Dermis blood vessel endothelial cell (primary cell): ENCODE results near the gene ZNF740. TPM values are rescaled to one million over a fixed set of nuclear protein-coding genes. Genes with fewer than 3 reads are reported as not detected.
"Not testable (repeated sequence)": the region's sequence is repeated elsewhere in the genome, so short reads cannot be mapped to it uniquely, and the experiment has no call there.

ENCODE experiments used
- DNase-seq: peaks from one replicate; pipeline ENCODE4 v3.0.0; 2010
- total RNA-seq: library from RNA; depleted of rRNA; stranded (reverse); fragments of >200 nt; gene quantifications from 2 replicates; pipeline ENCODE4 v1.2.3, GENCODE V29; 2014

ZNF740 gene
- total RNA-seq, 1 donor from 2014 or later, result 14.5 TPM

DNA sequence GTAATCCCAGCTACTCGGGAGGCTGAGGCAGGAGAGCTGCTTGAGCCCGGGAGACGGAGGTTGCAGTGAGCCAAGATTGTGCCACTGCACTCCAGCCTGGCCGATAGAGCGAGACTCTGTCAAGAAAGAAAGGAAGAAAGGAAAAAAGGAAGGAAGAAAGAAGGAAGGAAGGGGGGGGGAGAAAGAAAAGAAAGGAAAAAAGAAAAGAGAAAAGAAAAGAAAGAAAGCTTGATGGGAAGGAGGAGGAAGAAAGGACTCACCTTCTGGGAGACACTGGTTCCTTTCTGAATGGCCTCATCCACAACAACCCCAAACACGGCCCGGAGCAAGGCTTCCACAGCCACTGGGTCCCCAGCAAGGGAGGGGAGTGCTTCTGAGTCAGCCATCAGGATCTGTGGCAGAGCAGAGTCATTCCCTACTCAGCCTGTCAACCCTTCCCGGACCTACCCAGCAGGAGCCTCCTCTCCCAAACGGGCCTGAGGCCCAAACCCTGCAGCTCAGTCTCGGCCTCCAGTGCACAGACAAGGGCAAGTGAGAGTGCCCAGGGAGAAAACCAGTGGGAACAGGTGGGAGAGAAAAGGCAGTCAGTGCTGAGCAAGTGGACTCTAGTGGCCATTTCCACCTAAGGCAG is 7.3 kb upstream of the ZNF740 start:
- no peak for DNase-seq

DNA sequence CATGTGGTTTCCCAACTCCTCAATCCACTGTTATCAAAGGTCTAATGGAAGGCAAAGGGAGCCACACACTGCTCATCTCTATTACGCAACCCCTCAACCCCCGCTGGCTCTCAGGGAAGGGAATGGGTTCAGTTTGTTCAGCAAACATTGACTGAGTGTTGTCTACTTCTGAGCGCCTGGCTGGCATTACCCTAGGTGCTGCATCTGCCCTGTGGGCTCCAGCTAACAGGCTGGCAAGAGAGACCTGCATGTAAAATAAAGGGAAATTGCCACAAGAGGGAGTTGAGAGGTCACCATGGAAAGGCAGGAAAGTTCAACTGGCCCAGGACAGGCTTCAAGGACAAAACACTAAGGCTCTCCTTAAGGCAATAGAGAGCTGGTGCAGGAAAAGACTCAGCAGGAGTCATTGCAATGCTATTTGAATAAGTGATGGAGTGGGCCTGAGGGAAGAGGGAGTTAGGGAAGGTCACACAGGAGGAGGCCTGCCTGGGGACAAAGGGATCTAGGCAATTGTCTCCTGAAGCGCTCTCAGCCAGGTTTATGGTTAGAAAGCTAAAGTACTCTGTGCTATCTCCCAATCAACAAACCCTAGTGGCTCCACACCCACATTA is 5.5 kb upstream of the ZNF740 start:
- DNase-seq, result peak; percentile 46

DNA sequence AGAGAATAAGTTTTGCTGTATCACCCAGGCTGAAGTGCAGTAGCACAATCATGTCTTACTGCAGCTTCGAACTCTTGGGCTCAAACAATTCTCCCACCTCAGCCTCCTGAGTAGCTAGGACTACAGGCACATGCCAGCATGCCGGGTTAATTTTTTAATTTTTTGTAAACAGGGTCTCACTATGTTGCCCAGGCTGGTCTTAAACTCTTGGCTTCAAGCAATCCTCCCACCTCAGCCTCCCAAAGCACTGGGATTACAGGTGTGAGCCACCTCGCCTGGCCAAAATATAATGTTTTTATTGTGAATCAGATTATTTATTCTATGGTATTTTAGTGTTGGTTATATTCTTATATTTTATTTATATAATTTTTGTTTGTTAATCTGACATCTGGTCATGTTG is 3.8 kb upstream of the ZNF740 start:
- no peak for DNase-seq

DNA sequence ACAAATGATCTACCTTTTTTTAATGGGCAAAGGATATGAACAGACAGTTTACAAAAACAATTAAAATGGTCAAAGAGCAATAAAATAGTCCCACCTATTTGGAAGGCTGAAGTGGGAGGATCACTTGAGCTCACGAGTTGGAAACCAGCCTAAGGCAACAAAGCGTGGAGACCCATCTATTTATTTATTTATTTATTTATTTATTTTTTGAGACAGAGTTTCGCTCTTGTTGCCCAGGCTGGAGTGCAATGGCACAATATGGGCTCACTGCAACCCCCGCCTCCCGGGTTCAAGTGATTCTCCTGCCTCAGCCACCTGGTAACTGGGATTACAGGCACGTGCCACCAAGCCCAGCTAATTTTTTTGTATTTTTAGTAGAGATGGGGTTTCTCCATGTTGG is 3.1 kb upstream of the ZNF740 start:
- not testable (repeated sequence) for DNase-seq

DNA sequence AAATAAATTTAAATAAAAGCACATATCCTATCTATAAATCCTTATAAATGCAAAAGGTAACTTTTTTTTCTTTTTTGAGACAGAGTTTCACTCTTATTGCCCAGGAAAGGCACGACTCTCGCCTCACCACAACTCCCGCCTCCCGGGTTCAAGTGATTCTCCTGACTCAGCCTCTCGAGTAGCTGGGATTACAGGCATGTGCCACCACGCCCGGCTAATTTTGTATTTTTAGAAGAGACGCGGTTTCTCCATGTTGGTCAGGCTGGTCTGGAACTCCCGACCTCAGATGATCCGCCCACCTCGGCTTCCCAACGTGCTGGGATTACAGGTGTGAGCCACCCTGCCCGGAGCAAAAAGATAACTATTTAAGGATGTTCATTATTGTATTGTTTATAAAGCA is 1.7 kb upstream of the ZNF740 start:
- not testable (repeated sequence) for DNase-seq

DNA sequence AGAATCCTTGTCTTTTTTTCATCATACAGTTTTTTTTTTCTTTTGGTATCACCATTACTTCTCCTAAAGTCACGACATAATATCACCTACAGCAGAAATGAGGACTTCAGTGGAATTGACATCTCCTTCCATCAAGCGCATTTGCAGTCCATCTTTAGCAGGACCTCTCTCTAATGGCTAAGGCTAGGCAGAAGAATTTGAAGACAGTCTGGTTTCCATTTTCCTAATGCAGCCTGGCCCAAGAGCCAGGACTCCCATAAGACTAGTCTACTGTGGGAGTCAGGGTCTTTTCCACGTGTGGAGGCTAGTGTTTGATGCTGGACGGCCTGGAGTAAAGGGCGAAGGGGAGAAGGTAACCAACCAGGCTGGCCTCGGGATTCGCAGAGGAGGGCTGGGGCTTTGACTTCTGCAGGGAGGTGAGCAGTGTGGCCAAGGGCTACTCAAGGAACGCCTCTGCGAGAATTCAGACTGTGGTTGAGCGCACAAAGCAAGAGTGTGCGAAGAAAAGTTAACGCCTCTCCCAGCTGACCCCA is 769 bp upstream of the ZNF740 start:
- no peak for DNase-seq

DNA sequence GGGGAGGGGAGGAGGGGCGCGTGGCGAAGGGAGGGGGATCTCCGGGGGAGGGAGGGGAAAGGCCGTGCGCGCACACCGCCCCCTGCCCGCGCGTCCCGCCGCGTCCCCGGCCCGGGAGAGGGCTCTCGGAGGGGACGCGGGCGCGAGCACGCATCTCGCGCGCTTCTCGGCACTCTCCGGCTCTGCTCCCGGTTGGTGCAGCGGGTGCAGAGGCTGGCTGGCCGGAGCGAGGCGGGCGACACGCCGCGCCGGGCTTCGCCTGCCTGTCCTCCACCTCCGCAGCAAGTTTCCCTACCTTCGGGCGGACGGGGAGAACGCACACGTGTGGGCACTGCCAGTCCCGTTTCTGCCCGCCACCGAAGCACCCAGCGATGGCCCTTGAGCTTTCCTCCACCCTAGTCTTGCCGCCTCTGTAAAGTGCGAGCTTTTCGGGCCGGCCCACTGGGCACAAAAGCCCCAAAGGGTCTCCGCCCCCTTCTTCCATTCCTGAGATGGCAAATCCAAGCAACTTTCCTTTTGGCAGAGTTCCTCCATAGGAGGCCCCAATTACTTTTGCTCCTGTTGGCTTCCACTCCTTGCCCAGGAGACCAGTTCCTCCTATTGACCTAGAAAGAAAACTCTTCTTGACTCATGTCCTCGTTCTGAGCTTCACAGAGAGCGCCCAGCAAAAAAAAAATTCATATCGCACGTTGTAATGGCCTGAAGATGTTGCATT is 566 bp downstream of the ZNF740 start:
- peak; percentile 86 for DNase-seq

DNA sequence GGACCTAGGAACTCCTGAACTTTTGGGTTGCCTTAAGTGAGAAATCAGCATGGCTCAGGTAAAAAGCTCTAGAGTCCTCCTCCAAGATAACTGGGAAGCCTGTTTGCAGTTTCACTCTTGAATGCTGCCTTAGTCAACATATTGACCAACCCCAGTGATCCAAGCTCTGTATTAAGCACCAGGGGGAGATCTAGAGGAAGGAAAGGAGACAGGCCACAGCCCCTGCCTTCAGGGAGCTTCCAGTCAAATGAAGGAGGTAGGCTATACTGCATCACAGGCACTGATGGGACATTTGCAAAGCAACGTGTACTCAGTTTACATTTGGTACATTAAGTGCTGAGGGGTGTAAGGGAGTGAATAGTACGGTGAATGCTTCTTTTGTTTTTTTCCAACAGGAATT is 1.4 kb downstream of the ZNF740 start:
- no peak for DNase-seq

DNA sequence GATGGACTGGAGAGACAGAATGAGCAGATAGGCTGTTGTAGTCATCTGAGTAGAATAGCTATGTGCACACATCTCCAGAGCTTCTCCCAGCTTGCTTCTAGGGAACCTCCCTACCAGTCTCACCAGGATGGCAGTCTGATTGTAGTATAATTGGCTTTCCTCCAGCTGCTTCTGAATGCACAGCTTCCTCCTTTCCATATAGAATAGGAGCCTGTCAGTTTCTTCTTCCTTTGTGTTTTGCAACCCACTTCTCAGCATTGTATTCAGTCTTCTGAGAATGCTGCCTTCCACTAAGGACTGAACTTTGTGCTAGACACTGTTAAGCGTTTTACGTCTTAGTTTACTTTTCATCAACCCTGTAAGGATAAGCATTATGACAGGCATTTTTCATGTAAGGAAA is 2.4 kb downstream of the ZNF740 start:
- DNase-seq, result peak; percentile 27

DNA sequence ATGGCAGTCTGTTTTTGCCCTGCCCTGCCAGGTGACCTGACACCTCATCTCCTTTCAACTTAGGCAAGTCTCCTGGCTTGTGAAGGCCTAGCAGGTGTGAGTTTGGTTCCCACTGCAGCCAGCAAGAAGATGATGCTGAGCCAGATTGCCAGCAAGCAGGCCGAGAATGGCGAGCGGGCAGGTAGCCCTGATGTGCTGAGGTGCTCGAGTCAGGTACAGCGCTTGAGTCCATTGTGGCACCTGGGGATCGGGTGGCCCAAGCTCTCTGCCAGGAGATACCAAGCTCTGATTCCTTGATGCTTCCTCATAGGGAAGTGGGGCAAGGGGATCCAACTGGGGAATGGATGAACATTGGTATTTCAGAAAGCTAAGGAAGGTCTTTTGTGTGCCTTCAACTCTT is 4.3 kb downstream of the ZNF740 start:
- DNase-seq, result no peak

DNA sequence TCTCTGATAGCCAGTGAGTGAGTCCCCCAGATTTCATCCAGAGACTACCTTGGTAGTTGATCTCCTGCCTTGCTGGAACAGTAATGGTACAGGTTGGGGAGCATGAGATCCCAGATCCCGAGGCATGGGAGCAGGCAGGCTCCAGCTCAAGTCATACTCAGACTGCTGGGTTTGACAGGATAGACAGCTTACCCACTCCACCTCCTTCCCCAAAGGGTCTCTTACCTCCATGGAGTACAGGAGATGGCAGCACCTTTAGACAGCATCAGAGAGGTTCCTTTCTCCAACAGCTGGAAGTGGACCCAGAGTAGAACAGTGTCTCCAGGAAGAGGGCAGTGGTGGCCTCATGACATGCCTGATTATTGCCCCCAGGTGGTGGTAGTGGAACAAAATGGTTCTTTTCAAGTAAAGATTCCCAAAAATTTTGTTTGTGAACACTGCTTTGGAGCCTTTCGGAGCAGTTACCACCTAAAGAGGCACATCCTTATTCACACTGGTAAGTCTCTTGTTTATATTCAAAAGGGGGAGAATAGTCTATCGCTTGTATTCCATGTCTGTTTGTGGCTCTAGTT is 5.1 kb downstream of the ZNF740 start:
- DNase-seq, result no peak

DNA sequence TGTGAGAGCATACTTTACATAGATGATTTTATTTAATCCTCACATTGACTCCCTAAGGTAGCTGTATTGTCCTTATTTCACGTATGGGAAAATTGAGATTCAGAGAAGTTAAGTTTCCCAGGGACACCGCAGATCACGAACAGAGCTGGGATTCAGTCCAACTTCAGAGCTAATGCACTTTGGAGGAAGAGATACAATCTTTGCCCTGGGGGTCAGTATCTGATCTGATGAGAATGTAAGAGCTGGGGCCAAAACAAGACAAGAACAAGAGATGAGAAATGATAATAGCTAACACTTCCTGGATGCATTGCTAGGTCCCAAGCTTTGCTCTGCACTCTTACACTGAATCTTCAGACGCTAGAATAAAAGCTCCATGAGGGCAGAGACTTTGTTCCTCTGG is 6.2 kb downstream of the ZNF740 start:
- DNase-seq, result no peak

DNA sequence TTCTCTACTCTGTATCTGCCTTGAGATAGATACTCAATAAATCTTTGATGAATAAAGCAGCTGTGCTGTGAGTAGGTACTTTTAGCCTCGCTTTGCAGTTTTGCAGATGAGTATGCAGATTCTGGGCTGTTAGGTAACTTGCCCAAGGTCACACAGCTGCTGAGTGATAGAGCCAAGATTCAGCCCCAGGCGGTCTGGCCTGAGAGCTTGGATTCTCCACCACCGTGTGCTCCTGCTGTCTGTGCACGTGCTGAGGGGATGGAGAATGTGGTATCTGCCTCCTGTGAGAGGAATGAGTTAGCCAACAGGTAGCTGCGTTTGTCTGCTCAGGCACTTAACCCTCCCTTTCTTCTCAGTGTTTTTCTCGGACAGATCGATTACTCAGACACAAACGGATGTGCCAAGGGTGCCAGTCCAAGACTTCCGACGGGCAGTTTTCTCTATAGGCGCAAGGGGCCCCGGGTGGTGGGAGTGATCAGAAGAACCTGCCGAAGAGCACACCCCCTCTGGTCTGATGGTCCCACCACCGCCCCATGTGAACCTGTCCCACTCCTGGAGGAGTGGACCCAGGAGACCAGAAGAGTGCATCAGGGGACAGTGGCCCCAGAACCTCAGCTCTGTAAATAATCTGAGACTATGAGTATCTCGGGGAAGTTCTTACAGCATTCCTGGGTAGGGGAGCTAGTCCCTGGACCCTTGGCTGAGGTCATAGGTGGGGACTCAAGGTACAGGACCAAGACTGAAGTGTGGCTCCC is 6.8 kb downstream of the ZNF740 start:
- DNase-seq, result no peak

DNA sequence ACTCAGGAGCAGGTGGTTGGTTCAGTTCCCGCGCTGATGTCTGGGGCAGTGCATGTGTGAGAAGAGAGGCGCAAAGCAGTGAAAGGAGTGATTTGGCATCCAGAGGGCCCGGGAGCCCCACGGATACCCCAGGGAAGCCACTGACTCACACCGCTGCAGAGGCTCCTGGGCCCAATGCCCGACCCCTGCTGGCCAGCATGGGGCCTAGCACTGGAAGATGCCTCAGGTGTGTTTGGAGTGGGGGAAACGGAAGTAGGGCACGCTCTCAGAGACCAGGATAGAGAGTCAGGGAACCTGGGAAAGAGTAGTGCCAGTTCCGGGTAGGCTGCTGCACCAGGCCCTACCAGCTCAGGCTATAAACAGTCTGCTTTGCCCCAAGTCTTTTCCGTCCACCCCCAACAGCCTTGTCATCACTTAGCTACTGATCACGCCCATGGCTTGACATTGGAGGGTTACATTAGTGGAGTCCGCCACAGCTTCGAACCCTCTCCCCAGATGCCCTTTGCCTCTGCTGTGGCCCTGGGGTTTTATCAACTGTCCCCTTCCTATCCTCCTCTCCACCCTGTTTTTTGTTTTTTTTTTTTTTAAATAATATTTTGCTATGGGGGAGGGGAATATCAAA is 9.7 kb downstream of the ZNF740 start:
- peak; percentile 69 for DNase-seq

DNA sequence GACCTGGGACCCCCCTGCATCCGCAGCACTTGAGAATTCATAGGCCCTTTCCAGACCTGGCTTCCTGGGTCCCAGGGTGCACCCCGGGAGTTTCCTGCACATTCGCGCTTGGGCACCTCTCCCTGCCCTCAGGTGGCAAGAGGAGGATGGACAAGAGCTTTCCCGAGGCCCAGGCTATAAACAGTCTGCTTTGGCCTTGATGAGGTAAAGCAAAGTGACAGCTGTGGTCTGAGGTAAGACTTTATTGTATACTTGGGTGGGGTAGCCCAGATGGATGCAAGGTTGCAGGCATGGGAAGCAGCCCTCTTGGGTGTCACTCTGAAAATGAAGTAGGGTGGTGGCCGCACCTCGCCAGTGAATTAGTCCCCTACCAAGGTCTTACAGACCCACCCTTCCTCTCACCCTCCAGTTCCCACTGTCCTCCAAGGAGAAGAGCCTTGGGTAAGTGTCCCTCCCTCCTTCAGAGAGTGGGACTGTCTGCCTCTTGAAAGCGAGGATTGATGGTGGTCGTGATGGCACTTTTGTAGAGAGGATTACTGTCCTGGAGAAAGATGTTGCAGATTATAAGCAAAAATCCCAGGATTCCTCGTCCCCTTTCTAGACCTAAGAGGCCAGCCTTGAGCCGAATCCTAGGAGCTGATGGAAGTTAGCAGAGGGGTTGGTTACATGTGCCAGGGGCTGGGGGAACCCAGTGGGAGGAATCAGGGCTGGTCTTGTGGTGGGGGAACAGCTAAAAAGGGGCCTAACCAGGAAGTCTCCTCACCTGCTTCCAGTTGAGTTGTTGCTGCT is 10.8 kb downstream of the ZNF740 start:
- DNase-seq, result no peak

DNA sequence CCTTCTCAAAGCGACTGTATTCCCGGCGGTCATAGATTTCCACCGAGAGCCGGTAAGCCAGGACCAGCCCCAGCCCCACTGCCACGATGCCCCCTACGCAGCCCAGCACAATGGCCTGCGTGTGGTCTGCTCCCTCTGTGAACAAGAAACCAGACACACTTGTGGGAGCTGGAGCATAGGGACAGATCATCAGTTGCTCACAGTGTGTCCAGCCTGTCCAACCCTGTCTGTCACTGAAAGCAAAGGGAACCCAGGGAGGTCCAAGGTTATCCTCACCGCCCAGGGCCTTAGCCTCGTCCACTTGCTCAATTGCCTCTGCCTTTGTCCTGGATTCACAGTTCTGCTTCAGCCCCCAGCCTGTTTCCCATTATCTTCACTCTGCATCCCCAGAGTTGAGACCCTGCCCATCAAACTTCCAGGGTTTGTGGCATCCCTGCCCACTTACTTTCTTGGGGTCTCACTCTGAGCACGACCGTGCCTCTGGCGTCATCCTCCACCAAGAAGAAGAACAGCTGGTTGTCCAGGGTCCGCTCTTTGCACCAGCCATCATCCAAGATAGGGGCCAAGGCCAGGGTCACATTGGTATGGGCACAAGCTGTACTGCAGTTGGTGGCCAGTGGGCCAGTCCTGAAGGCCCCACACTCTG is 11.5 kb downstream of the ZNF740 start:
- DNase-seq, result no peak

DNA sequence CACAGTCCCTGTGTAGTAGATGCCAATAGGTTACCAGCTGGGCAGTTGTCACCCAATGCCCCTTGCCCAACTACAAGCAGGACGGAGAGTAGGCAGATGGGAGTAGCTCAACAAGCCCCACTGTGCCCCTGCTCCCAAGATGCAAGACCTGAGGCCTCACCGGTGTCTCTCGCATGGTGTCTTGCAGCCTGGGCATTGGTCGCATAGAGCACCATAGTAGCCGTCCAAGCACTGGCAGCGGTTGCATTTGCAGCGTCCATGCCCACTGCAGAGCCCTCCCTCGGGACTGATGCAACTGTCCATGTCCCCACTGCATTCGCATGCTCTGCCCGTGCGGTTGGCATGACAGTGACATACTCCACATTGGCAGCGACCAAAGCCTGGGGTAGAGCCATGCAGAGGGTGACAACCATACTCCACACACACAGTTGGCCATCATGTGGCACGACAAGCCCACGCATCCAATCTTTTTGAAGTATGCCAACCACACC is 12.1 kb downstream of the ZNF740 start:
- DNase-seq, result no peak

DNA sequence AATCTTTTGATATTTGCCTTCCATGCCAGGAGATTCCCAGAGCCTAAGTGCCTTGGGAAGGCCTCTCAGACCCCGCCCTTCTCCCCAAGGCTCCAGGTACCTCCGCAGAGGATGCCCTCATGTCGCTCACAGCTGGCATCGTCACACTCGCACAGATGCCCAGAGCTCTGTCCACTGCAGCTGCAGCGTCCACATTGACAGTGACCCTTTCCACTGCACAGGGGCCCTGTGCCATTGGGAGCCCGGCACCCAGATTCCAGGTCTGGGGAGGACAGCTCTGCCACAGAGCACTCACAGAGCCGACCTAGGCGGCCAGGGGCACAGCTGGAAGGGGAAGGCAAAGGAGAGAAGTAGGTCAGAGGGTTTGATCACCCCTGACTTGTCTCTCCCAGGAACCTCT is 12.5 kb downstream of the ZNF740 start:
- DNase-seq, result no peak

DNA sequence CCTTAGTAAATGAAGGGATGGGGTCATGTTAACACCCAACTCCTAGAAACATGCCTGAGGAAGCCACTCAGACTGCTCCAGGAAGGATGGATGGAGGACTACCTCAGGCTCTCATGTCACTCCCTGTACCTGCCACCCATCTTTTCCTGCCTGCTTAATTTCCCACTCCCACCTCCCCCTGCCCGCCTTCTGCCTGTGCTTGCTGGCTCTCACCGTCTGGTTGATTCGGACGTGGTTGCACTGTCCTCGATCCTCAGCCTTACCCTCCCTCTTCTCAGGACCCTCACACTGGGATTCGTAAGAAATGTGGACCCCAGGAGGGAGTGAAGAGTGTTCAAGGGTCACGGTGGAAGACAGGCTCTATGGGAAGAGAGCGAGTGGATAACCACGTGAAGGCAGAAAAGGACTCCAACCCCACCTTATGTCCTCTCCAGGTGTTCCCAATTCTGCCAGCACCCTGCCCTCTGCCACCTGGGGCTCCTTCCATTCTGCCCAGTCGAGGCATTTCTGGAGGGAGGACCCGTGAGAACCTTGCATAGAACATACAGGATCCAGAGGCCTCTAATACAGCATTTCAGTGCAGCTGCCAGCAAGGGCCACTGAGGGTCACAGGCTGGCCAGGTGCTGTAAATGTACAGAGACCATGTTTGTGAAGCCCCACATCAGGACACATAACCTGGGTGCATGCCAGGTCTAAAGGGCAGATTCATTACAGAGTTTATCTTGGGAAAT is 13.6 kb downstream of the ZNF740 start:
- no peak for DNase-seq

DNA sequence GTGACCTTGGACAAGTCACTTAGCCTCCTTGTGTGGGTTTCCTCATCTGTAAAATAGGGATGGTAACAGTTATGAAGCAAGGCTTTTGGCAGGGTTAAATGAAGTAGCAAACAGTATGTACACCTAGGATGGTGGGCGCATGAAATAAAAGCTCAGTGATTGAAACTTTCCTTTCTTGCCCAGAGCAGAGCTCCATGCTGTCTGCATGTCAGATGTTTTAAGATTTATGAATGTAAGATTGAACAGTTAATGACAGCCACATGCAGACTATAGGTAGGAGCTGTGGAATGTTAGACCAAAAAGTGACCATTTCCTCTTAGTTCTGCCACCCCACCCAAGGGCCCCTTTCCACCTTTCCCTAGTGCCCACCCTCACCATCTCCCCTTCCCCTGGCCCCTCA is 14.5 kb downstream of the ZNF740 start:
- no peak for DNase-seq
